Transverse colon (tissue), 4 donors: ENCODE data around the gene GABARAPL1. TPM values are rescaled to one million over a fixed set of nuclear protein-coding genes. Genes with fewer than 3 reads are reported as not detected.
"Not testable (repeated sequence)": the region's sequence is repeated elsewhere in the genome, so short reads cannot be mapped to it uniquely, and the experiment has no call there.

ENCODE experiments used
- DNase-seq: peaks from one replicate; pipeline ENCODE4 v3.0.0-alpha.2; 2019
- H3K27ac ChIP-seq, 4 donors: fragments of 200-600 bp; sonication (generic); 2 replicates each; pipeline ENCODE4 v1.5.1; 2016 to 2018; ENCODE audit warnings: inconsistent platforms in 4 of 4
- H3K27me3 ChIP-seq: fragments of 200-600 bp; sonication (generic); 2 replicates; pipeline ENCODE4 v1.5.1; 2017; ENCODE audit warnings: inconsistent platforms
- H3K36me3 ChIP-seq, 4 donors: fragments of 200-600 bp; sonication (generic); 2 replicates each; pipeline ENCODE4 v1.5.1; 2017 to 2019; ENCODE audit warnings: inconsistent platforms in 4 of 4
- H3K4me1 ChIP-seq, 4 donors: fragments of 200-600 bp; sonication (generic); 2 replicates each; pipeline ENCODE4 v1.5.1; 2017 to 2020; ENCODE audit warnings: inconsistent platforms in 4 of 4
- H3K4me3 ChIP-seq, 4 donors: fragments of 200-600 bp; sonication (generic); 1 replicate in 1 of 4; 2 replicates in 3 of 4; pipeline versions ENCODE4 v1.5.1 to v1.6.1; 2017 to 2019; ENCODE audit warnings: inconsistent platforms in 4 of 4
- H3K9me3 ChIP-seq, 2 donors: fragments of 200-600 bp; sonication (generic); 2 replicates each; pipeline ENCODE4 v1.5.1; 2017 to 2019; ENCODE audit warnings: inconsistent platforms in 2 of 2
- EP300 ChIP-seq: sonication (generic); formaldehyde crosslinking; IDR thresholded peaks from one replicate; pipeline ENCODE4 v1.6.1; 2017; ENCODE audit warnings: antibody characterized with exemption, low read depth
- POLR2A ChIP-seq: fragments of 450-650 bp; IDR thresholded peaks from one replicate; pipeline ENCODE4 v1.6.1; 2016; ENCODE audit warnings: antibody characterized with exemption, mild to moderate bottlenecking, moderate library complexity
- POLR2AphosphoS5 ChIP-seq, 3 donors: sonication (generic); formaldehyde crosslinking; IDR thresholded peaks; one replicate each; pipeline ENCODE4 v1.6.1; 2016; ENCODE audit warnings: antibody characterized with exemption in 3 of 3
- WGBS, 2 donors: methylation state at CpG; one replicate each; pipeline ENCODE4 v1.1.5; 2018; ENCODE audit warnings: low coverage in 1 of 2; 5-methylcytosine and 5-hydroxymethylcytosine counted together
- in situ Hi-C, 4 donors: fragments of 200-750 bp; cut with MboI; loops; one replicate each; pipeline versions ENCODE4 v1.15.0 to v1.15.1; 2017; ENCODE audit warnings: low sequenced_read_pairs in 3 of 4, low pct_ligation_motif_present in 1 of 4, low pct_unique_long_range_greater_than_20kb in 1 of 4
- intact Hi-C: fragments of 100-400 bp; cut with DNase I; formaldehyde crosslinking; loops from one replicate; pipeline ENCODE4 v1.15.1; 2023; ENCODE audit warnings: low total_unique reads
- total RNA-seq, 4 donors: library from RNA; depleted of rRNA; stranded (reverse); fragments of >200 nt; gene quantifications; one replicate each; pipeline ENCODE4 v1.1.0, GENCODE V29; 2016
- TF ChIP-seq, protein P1 (sequence below), 5 experiments: fragments of 200-600 bp in 3 of 5; fragments of 450-650 bp in 2 of 5; sonication (generic) in 3 of 5; IDR thresholded peaks; 1 replicate in 2 of 5; 2 replicates in 3 of 5; pipeline ENCODE4 v1.5.1; 2016 to 2017; ENCODE audit warnings: antibody characterized with exemption in 5 of 5, inconsistent platforms in 3 of 5, mild to moderate bottlenecking in 2 of 5, moderate library complexity in 1 of 5

The GABARAPL1 gene
- total RNA-seq, 4 donors from 2014 or later: 33.6 to 65.3 (median 59.5) TPM

DNA sequence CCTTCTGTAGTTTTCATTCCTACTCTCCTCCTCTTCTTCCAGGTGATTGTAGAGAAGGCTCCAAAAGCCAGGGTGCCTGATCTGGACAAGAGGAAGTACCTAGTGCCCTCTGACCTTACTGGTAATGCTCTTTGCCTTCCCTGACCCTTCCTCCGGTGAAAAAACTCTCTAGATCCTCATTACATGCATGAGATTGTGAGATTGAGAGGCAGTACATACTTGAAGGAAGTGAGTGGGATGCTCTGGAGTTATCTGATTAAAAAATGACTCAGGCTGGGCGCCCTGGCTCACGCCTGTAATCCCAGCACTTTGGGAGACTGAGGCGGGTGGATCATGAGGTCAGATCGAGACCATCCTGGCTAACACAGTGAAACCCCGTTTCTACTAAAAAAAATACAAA, 5.3 kb downstream of the GABARAPL1 start:
- no peak overlapping the region for H3K4me3 ChIP-seq
- no peak for DNase-seq
- no peak overlapping the region for H3K27ac ChIP-seq
- peaks cover 0 to 27% (median 17%) of the 10 kb centered on the region in 4 donors for H3K4me1 ChIP-seq
- H3K9me3 ChIP-seq: no peaks in the 10 kb centered on the region
- in situ Hi-C loops: no loop called here
- WGBS, 2 donors: 60 to 89% methylated on average over 1 to 6 of the region's 6 CpGs
- intact Hi-C loops: no loop called here
- peaks cover 0 to 40% (median 17%) of the 10 kb centered on the region in 4 donors for H3K36me3 ChIP-seq
- no peaks in the 10 kb centered on the region for H3K27me3 ChIP-seq
- TF ChIP-seq EP300: no peak
- TF ChIP-seq, protein P1, sequence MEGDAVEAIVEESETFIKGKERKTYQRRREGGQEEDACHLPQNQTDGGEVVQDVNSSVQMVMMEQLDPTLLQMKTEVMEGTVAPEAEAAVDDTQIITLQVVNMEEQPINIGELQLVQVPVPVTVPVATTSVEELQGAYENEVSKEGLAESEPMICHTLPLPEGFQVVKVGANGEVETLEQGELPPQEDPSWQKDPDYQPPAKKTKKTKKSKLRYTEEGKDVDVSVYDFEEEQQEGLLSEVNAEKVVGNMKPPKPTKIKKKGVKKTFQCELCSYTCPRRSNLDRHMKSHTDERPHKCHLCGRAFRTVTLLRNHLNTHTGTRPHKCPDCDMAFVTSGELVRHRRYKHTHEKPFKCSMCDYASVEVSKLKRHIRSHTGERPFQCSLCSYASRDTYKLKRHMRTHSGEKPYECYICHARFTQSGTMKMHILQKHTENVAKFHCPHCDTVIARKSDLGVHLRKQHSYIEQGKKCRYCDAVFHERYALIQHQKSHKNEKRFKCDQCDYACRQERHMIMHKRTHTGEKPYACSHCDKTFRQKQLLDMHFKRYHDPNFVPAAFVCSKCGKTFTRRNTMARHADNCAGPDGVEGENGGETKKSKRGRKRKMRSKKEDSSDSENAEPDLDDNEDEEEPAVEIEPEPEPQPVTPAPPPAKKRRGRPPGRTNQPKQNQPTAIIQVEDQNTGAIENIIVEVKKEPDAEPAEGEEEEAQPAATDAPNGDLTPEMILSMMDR (IDR thresholded peaks at IDR 0.05): no peak
- TF ChIP-seq POLR2A: no peak
- no peak for TF ChIP-seq POLR2AphosphoS5 (IDR thresholded peaks at IDR 0.05)

DNA sequence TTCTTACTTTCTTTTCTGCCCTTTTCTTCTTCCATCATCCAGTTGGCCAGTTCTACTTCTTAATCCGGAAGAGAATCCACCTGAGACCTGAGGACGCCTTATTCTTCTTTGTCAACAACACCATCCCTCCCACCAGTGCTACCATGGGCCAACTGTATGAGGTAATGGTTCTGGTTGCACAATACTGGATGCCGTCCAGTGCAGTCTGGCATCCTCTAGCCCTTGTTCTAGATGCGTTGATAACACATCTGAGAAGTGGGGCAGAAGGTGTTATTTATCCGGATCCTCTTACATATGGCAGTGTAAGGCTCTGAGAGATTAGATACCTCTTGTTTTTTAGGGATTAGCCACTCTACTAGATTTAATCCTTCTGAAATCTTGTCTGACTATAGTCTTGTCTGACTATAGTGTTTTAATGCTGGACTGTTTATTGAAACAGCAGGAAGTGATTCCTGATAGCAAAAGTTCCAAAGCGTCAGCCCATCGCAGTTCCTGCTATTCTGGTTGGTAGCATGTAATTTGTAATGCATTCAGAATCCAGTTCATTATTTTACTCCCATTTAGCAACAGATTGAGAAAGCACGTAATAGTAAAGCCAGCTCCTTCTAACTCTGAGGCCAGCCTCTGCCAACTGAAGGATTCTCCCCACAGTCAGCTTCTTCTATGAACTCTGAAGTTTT, 7.9 kb downstream of the GABARAPL1 start:
- Histone ChIP-seq H3K27me3 (no peaks in the 10 kb centered on the region), H3K4me3 (no peak overlapping the region), H3K4me1 (peaks cover 0 to 10% (median 5%) of the 10 kb centered on the region in 4 donors), H3K36me3 (peaks cover 0 to 41% (median 17%) of the 10 kb centered on the region in 4 donors), H3K9me3 (no peaks in the 10 kb centered on the region), H3K27ac (peak overlapping the region; percentile 4 to 49 (median 13))
- TF ChIP-seq POLR2AphosphoS5 (IDR thresholded peaks at IDR 0.05) (peak; percentile 8 to 68 (median 48)), EP300 (no peak)
- intact Hi-C loops (no loop called here), in situ Hi-C loops (no loop called here)
- peak; percentile 41 for DNase-seq
- 53 to 75% methylated on average over 6 to 8 of the region's 8 CpGs for WGBS, 2 donors

DNA sequence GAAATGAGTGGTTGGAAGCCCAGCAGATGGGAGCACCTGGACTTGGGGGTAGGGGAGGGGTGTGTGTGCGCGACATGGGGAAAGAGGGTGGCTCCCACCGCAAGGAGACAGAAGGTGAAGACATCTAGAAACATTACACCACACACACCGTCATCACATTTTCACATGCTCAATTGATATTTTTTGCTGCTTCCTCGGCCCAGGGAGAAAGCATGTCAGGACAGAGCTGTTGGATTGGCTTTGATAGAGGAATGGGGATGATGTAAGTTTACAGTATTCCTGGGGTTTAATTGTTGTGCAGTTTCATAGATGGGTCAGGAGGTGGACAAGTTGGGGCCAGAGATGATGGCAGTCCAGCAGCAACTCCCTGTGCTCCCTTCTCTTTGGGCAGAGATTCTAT, 9.2 kb downstream of the GABARAPL1 start:
- H3K27me3 ChIP-seq: no peaks in the 10 kb centered on the region
- in situ Hi-C loops (no loop called here), intact Hi-C loops (no loop called here)
- no peak overlapping the region for H3K4me3 ChIP-seq
- 86 to 90% methylated on average over 3 to 5 of the region's 5 CpGs for WGBS, 2 donors
- no peak overlapping the region for H3K27ac ChIP-seq
- DNase-seq: no peak
- peaks cover 0 to 41% (median 17%) of the 10 kb centered on the region in 4 donors for H3K36me3 ChIP-seq
- no peaks in the 10 kb centered on the region for H3K9me3 ChIP-seq
- TF ChIP-seq POLR2A (no peak), POLR2AphosphoS5 (IDR thresholded peaks at IDR 0.05) (no peak), EP300 (no peak)
- TF ChIP-seq, protein P1 (IDR thresholded peaks at IDR 0.05): no peak
- H3K4me1 ChIP-seq: peaks cover 0 to 4% (median 2%) of the 10 kb centered on the region in 4 donors

DNA sequence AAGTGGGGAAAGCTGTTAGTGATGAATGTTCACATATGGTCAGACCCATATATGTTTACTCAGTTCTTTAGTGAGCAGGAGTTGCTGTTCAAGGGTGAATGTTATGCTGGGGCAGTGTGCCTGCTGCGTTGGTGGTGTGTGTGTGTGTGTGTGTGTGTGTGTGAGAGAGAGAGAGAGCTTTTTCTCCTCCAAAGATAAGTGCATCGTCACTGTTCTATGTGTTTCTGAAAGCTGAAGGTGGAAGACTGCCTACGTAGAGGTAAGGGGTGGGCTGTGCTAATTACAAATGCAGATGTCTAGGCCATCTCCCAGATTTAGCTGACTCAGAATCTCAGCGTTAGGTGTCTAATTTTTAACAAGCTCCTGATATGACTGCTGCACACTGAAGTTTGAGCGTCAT, 10.5 kb downstream of the GABARAPL1 start:
- Histone ChIP-seq H3K9me3 (no peaks in the 10 kb centered on the region), H3K27me3 (no peaks in the 10 kb centered on the region), H3K36me3 (peaks cover 0 to 41% (median 17%) of the 10 kb centered on the region in 4 donors), H3K4me3 (no peak overlapping the region), H3K4me1 (peaks cover 0 to 4% (median 0%) of the 10 kb centered on the region in 4 donors), H3K27ac (no peak overlapping the region)
- TF ChIP-seq POLR2AphosphoS5 (IDR thresholded peaks at IDR 0.05): no peak
- DNase-seq: no peak
- intact Hi-C loops: no loop called here
- in situ Hi-C loops: no loop called here
- 78 to 80% methylated on average over 2 to 5 of the region's 5 CpGs for WGBS, 2 donors

DNA sequence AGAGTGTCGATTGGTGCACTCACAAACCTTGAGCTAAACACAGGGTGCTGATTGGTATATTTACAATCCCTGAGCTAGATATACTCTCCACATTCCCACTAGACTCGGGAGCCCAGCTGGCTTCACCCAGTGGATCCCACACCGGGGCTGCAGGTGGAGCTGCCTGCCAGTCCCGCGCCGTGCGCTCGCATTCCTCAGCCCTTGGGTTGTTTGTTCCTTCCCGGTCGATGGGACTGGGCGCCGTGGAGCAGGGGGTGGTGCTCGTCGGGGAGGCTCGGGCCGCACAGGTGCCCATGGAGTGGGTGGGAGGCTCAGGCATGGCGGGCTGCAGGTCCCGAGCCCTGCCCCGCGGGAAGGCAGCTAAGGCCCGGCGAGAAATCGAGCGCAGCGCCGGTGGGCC, 12.7 kb downstream of the GABARAPL1 start:
- DNase-seq, H3K27ac ChIP-seq, H3K27me3 ChIP-seq, H3K4me1 ChIP-seq, H3K9me3 ChIP-seq, H3K4me3 ChIP-seq, intact Hi-C loops: not testable (repeated sequence)
- 93% methylated on average over 8 of the region's 26 CpGs; no CpG with 5 or more reads in 1 of the 2 donors for WGBS, 2 donors
- H3K36me3 ChIP-seq: peaks cover 0 to 23% (median 10%) of the 10 kb centered on the region in 4 donors
- in situ Hi-C loops: loop anchor here (25.0 kb wide), 3 partner anchors 337 to 1262 kb away; no protein-coding TSS in a partner anchor
